Fibroblast of skin of scalp (primary cell): ENCODE measurements around the gene TARDBP.
A peak's percentile ranks its signal among the peaks of the same experiment; 100 is the strongest.
"Not testable (repeated sequence)": the region's sequence is repeated elsewhere in the genome, so short reads cannot be mapped to it uniquely, and the experiment has no call there.

Experiments used
- DNase-seq: peaks from one replicate; pipeline ENCODE4 v3.0.0-alpha.2; 2013

The TARDBP gene

DNA sequence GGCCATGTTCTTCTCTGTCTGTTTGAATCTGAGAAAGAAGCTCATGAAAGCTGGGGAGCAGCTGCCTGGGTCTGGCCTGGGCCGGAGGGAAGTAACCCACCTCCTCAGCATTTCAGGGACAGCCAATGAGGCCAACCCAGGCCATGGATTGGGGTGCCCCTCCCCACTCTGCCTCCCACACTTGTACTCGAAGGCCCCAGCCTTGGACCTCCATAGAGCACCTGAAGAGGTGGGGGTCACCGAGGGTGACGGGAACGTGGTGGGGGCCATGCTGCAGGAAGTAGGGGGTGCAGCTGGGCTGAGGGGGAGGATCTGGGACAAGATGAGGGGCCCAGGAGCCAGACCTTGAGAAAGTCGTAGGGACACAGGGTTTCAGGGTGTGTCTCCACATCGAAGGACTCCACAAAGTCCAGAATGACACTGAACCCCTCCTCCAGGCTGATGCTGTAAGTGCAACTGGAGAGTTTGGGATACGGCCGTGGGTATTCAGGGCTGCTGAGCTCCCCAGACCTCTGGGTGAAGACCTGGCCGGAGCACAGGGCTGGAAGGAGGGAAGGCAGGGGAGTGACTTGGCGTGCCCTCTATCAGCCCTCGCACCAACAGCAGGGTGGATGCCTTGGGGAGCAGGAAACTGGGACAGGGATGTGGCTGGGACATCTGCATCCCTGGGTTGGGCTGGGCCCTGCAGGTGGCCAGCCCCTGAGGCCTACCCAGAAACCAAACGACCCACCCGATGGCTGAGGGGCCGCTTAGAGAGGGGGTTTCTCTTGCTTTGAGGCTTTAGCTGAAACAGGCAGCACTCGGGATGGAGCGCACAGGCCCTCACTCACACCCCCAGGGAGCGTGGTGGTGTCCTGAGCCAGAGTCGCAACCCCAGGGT is 30.8 kb downstream of the TARDBP start:
- DNase-seq = no peak

DNA sequence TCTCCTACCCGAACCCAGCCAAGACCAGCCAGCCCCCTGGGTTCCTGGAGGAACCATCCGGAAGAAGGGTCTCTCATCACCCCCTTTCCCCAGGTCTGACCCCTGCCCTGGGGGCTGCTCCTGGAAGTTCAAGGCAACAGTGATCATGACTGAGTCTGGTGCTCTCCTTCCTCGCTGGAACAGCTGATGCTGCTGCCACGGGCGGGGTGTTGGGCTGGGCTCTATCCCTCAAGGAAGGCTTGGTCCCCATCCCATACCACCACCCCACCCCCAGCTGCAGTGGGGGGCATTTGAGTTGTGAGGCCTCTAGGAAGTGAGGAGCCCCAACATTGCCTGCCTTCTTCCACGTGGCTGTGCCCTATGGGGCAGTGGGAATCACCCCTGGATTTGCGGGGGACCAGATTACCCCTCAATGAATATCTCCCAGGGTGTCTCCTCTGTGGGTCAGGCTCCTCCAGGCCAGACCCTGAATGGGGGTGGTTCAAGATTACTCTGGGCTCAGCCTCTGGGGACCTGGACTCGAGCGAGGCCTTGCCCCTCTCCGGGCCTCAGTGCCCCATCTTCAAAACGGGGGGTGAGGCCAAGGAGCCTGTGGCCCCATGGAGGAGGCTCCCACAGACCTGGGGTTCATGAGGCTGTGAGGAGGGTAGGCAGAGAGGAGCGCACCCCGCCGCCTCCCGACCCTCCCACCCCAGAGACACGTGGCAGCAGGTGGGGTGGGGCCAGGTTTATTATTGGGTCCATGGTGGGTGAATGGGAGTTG is 31.8 kb downstream of the TARDBP start:
- no peak for DNase-seq

DNA sequence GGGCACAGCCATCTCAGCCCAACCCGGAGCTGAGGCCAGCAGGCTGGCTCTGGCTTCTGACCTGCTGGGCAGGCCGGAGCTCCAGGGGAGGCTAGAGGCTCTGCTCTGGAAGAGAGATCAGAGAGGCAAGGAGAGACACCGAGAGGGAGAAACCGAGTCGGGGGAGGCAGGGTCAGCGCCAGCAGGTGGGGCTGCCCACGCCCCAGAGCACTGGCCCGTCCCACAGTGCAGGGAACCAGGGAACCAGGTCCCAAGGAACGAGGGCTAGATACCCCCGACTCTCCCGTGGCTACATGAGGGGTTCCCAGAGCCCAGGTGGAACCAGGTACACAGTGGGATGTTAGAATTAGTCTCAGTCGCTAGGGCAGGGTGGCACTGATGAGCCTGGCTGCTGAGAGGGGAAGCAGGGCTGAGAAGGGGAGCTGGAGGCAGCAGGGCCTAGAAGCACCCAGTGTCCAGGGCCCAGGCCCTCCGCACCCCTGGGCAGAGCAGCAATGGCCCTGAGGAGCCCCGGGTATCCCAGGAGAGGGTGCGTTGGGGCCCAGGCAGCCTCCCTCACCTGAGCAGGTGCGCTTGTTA is 32.5 kb downstream of the TARDBP start:
- no peak for DNase-seq

DNA sequence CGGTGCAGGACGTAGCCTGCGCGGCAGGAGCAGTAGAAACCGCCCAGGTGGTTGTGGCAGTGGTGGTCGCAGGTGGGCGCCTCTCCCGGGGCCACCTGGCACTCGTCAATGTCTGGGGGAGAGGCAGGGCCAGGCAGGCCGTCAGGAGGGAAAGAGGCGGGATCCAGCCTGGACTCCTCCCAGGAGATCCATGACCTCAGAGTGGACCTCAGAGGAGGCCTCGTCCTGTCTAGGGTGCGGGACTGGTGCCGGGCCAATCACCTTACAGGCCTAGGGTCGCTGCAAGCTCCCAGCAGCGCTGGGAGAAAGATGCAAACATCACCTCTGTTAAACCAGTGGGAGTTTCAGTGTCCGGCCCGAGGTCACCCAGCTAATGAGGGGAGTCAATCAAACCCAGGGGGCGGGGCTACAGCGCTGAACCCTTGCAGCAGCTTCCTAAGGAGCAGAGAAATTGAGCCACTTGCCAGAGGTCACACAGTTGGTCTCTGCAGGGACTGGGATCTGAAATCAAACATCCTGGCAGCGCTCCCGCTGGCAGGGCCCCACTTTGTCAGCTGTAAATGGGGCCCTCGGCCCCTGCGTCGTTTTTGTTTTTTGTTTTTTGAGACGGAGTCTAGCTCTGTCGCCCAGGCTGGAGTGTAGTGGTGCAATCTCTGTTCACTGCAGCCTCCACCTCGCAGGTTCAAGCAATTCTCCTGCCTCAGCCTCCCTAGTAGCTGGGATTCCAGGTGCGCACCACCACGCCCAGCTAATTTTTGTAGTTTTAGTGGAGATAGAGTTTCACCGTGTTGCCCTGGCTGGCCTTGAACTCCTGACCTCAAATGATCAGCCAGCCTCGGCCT is 33.2 kb downstream of the TARDBP start:
- no peak for DNase-seq

DNA sequence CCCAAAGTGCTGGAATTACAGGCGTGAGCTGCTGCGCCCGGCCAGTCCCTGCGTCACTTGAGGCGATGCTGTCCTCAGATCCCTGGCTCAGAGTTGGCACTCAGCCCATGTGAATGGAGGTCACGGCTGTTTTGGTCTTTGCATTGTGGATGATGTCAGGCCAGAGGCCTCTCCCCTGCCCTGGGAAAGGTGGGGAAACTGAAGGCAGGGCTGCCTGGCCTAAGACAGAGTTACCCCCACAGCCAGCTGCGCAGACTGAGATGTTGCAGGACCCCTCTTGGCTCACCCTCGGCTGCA is 33.8 kb downstream of the TARDBP start:
- no peak for DNase-seq

DNA sequence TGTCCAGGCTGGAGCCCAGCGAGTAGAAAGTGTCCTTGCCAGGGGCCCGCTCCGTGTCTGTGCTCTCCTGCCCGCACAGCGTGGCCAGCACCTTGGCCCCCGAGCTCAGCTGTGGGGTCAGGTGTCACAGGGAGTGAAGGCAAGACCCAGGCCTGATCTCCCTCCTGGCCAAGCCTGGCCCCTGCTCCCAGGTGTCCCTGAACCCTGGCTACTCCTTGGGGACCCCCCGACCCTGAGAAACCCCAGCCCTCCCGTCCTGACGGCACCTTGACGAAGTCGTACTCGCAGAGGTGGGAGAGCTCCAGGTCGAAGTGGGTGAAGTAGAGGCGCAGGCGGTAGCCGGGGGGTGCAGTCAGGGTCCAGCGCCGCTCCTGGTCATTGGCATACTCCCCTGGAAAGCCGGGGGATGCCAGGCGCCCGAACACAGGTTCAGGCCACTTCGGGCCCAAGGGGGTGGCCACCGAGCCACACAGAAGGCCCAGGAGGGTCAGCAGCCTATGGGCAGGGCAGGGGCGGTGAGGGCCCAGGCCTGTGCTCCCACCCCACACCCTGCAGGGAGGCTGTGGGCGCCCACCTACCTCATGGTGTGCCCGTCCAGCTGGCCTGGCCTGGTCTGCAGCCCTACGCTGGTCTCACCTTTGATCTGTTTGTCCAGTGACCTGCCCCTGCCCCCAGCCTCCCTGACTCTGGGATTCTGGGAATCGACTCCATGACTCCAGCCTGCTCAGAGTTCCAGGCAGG is 34.3 kb downstream of the TARDBP start, which contains the start of gene MASP2:
Gene MASP2, minus strand, starts transcription at position 615 of the 741 bp plus-strand sequence. Its CDS starts 32 bp downstream, at position 583.
- no peak for DNase-seq

DNA sequence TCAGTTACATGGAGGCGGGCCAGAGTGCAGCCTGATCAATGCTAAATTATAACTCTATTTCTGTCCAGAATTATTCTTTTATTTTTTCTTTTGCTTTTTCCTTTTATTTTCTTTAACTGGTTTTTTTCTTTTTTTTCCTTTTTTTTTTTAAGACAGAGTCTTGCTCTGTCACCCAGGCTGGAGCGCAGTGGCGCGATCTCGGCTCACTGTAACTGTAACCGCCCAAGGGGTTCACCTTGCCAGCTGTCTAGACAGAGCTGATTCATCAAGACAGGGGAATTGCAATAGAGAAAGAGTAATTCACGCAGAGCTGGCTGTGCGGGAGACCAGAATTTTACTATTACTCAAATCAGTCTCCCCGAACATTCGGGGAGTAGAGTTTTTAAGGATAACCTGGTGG is 38.7 kb downstream of the TARDBP start:
- not testable (repeated sequence) for DNase-seq

DNA sequence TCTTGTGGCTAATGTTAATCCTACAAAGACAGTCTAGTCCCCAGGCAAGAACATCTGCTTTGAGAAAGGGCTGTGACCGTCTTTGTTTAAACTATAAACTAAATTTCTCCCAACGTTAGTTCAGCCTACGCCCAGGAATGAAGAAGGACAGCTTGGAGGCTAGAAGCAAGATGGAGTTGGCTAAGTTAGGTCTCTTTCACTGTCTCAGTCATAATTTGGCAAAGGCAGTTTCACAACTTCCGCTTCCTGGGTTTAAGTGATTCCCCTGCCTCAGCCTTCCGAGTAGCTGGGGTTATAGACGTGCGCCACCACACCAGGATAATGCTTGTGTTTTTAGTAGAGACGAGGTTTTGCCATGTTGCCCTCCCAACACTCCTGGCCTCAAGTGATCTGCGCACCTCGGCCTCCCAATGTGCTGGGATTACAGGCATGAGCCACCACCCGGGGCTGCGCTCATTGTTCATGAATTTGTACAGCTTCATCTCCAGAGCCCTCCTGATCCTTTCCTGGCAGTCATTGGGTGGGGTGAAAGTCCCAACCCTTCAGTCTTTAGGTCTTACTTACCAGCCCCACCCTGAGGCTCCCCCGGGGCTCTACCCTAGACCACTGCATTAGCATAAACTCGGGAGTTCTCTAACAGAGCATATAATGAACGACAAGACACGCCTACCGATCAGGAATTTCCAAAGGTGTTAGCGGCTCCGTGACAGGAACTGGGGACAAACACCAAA is 39.5 kb downstream of the TARDBP start:
- DNase-seq = no peak

DNA sequence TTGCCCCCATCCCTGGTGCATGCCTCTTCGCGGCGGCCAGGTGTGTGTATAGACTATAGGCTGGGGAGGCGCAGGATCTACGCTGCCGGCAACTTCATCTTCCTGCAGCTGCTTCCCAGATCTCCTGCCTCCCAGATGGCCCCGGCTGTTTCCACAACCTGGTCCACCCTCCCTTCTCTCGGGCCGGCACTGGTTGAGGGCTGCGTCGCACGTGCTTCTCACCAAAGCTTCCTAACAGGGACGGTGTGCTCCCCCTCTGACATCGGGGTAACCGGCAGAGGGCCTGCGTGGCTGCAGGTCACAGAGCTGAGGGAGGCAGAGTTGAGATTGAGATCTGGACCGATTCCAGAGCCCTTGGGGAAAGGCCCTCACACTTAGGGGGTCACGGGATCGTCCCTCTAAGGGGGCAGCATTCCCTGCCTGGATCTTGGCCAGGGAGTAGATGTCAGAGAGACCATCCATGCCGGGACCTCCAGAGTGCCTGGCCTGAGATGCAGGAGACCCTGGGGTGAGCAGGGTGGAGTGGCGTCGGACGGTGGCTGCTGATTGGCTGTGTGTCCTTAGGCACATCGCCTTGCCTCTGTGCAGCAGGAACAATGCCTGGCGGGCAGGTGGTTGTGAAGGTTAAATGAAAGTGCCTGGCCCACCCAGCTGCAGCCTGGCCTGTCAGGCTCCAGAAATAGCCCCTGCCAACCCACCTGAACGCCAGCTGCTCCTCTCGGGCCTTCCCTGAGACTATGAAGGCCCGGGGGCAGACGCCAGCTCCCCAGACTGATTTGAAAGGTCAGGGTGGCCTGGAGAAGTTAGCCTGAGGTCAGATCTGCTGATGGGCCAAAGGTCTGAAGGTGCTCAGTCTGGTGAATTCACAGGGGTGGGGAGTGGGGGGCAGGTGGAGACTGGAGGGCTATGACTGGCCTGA is 40.6 kb downstream of the TARDBP start:
- DNase-seq = peak; percentile 13

DNA sequence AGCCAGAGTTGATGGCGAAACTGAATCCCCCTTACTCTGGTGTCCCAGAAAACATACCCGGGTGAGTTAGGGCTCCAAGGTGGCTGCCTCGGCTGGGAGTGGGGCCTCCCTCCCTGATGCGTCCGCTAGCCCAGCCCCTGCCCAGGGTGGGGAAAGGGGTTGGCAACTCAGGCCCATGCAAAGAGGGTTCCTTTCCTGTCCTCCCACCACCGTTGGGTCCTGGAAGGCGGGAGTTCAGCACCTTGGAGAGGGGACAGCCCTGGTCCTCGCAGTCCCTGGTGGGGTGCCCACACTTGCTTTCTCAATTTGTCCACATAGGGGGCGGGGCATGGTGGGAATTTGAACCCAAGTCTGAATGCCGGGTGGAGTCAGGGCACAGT is 41.3 kb downstream of the TARDBP start:
- peak; percentile 32 for DNase-seq

DNA sequence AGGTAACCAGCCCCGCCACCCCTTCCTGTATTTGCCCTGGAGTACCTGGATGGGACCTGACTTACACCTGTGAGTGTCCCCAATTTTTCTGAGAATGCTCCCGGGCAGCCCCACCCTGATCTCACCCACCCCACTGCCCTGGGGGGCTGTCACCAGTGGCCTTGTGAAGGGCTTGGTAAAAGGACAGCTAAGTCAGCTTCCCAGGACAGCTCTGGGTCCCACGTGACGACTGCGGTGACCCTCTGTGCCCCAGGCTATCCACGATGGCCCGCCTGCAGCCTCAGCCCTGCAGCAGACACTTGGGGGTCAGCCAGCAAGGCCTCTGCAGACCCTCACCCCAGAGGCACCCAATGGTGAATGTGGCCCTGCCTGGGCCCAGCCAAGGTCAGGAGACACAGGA is 41.7 kb downstream of the TARDBP start:
- DNase-seq = no peak

DNA sequence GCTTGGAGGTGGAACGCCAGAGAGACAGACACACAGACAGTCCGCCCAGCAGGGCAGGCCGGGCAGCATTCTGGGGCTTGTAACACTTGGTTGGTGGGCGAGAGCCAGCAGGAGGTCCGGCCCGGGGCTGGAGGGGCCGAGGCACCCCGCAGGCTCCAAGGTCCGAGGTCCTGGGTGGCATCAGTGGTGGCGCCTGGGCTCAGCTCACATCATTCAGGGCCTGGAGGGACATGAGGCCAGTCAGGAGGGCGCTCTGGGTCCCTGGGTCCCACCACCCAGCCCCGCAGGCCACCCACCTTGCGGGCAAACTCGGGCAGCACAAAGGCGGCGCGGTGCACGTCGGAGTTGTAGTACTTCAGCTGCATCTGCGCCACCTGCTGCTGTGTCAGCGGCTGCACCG is 42.2 kb downstream of the TARDBP start:
- DNase-seq = no peak

DNA sequence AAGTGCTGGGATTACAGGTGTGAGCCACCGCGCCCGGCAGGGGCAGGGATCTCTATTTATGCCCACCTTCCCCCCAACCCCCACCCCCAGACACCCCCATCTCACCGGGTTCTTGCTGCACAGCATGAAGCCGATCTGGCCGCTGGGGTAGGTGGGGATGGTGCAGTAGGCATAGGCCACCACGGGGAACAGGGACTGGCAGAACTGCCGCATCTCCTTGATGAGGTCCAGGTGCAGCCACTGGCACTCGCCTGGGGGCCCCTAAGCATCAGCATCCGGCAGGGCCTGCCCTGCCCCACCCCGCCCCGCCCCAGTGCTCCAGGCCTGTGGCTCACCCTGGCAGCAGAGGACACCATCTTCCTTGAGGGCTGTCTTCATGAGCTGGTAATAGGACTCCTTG is 43.2 kb downstream of the TARDBP start:
- DNase-seq = no peak

DNA sequence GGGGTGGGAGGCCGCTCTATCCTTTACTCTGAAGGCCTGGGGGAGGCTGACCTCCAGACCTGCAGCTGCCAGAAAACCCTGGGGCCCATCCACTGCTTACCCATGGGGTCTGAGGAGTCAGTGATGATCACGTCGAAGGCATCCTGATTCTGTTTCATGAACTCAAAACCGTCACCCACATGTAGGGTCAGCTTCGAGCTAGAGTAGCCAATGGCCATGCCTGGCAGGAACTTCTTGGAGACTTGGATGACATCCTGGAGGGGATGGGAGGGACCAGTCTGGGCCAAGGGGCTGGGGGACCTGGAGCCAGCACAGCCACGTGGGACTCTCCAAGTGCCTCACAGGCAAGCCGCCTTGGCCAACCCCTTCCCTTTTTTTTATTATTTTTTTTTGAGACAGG is 44.0 kb downstream of the TARDBP start:
- DNase-seq = no peak

DNA sequence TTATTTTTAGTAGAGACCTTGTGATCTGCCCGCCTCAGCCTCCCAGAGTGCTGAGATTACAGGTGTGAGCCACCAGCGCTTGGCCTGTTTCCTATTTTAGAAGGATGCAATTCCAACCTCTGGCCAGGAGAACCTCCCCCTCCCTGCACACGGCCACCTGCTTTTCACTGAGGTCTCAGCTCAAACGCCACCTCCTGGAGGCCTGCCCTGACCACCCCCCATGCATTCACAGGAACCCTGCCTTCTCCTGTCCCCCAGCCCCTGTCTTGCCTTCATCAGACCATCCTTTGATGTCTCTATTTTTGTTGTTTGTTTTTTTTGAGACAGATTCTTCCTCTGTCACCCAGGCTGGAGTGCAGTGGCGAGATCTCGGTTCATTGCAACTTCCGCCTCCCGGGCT is 45.0 kb downstream of the TARDBP start:
- no peak for DNase-seq

DNA sequence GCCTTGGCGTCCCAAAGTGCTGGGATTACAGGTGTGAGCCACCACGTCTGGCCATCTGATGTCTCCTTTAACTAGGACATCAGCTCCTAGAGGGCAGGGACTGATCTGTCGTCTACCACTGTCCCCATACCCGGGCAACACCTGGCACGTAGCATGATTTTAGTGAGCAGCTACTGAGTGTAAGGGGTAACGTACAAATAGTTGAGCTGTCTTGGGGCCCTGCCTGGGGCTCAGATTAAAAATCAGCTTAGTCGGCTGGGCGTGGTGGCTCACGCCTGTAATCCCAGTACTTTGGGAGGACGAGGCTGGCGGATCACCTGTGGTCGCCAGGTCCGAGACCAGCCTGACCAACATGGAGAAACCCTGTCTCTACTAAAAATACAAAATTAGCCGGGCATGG is 45.6 kb downstream of the TARDBP start:
- no peak for DNase-seq

DNA sequence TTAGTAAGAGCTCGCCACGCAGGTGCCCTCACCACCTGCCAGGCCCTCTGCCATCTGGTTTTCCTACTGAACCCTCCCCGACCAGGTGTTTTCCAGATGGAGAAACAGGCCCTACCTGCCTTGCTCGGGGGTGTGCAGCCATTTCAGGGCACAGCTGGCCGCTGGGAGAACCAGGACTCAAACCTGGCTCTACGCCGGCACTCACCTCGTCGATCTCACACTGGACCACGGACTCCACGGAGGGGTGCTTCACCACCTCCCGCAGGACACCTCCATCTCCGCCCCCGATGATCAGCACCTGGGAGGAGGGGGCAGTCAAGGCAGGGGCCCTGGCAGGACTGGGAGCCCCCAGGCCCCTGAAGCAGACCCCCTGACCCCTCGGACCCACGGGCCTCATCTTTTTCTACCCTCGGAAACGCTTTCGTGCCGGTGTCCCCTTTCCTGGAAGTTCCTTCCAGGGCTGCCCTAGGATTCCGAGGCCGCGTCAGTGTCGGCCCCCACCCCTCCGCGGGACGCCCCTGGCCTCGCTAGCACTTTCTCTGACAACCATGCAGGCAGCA is 46.2 kb downstream of the TARDBP start:
- DNase-seq = no peak

DNA sequence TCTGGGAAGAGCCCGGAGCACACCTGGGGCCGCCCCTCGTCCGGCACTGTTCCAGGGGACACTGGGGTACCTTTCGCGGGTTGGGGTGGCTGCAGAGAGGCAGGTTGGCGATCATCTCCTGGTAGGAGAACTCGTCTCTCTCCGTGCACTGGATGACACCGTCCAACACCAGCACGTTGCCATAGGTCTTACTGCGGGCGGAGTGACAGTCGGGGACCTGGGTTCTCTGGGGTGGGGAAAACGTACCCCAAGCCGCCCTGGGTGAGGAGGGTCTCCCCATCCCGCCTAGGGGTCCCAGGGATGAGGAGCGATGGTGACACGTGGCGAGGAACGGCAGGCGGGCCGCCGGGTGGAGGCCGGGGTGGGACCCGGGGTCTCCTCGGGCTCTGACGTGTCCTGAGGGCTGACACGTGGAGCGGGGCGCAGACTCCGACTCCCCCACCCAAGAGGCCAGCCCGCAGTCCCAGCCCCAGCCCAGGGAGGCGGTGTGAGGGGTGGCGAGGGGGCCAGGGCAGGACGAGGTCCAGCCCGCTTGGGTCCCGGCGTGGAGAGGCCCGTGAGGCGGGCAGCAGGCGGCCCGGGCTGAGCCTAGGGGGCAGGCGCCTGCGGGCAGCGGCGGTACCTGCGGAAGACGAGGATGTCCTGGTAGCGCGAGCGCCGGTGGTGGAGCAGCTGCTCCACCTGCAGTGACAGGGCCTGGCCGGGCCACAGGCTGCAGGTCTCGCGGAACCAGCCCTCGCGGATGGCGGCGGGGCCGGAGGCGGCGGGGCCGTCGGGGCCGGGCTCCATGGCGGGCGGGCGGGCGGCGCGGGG is 46.9 kb downstream of the TARDBP start:
- peak; percentile 11 for DNase-seq
